GM12875 (cell line): ENCODE data around the gene SLC9C1.

ENCODE experiments used
- H3K4me3 ChIP-seq: one replicate; pipeline ENCODE4 v1.5.1; 2011; ENCODE audit warnings: low read depth, low read length, control low read depth
- TF ChIP-seq, protein P1 (sequence below): IDR thresholded peaks from 2 replicates; pipeline ENCODE4 v1.5.1; 2011; ENCODE audit warnings: low read depth, mild to moderate bottlenecking, control low read depth, inconsistent platforms, low read length, moderate library complexity, borderline replicate concordance; ENCODE audit not compliant: insufficient read depth

SLC9C1 gene

DNA sequence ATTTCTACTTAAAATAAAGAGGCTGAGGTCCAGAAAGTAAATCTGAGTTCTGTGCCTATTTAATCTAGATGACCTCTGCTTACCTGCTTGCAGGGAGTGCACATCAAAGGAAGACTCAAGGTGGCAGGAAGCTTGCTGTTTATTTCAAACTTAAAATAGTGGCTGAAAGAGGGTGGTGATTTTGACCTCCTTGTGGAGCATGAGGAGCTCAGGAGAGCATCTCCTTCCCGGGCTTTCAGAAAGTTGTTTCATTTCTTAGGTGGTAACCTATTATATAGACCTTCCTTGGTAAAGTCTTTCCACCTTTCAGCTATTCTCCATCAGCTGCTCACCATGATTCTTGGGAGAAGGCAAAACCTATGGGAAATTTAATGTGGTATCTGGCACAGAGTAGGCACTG lies 161.5 kb downstream of the SLC9C1 start:
- peak overlapping the region; percentile 80 for H3K4me3 ChIP-seq
- TF ChIP-seq, protein P1, sequence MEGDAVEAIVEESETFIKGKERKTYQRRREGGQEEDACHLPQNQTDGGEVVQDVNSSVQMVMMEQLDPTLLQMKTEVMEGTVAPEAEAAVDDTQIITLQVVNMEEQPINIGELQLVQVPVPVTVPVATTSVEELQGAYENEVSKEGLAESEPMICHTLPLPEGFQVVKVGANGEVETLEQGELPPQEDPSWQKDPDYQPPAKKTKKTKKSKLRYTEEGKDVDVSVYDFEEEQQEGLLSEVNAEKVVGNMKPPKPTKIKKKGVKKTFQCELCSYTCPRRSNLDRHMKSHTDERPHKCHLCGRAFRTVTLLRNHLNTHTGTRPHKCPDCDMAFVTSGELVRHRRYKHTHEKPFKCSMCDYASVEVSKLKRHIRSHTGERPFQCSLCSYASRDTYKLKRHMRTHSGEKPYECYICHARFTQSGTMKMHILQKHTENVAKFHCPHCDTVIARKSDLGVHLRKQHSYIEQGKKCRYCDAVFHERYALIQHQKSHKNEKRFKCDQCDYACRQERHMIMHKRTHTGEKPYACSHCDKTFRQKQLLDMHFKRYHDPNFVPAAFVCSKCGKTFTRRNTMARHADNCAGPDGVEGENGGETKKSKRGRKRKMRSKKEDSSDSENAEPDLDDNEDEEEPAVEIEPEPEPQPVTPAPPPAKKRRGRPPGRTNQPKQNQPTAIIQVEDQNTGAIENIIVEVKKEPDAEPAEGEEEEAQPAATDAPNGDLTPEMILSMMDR = no peak

GRCh38 chr3:112132088-112132487 lies 161.9 kb downstream of the SLC9C1 start:
- peak overlapping the region; percentile 80 for H3K4me3 ChIP-seq
- TF ChIP-seq, protein P1 = no peak

- TF ChIP-seq, protein P1 = no peak
- peak overlapping the region; percentile 80 for H3K4me3 ChIP-seq
Observed at GRCh38 chr3:112131111-112131510, 162.9 kb downstream of the SLC9C1 start.

DNA sequence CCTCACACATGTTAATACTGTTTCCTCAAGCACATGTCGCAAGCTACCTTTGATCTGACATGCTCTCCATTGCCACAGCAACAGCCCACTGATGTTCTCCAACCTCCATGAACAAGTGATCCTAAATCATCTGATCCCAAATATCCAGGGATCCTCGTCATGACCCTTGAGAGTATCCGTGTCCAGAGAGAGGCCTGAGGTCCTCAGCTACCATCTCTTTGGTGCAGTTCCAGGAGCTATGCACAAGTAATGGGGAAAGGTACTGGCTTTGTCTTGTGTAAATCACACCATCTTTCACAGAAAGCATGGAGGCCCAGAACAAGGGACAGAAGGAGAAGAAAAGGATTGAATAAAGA lies 163.4 kb downstream of the SLC9C1 start:
- TF ChIP-seq, protein P1 = no peak
- H3K4me3 ChIP-seq = peak overlapping the region; percentile 80

- TF ChIP-seq, protein P1 = no peak
- H3K4me3 ChIP-seq = peak overlapping the region; percentile 80
Observed at GRCh38 chr3:112129925-112130637, 163.9 kb downstream of the SLC9C1 start.

GRCh38 chr3:112128843-112129727 lies 164.9 kb downstream of the SLC9C1 start:
- H3K4me3 ChIP-seq = peak overlapping the region; percentile 80
- TF ChIP-seq, protein P1 = no peak
